Mucosa of rectum (tissue), 2 donors: ENCODE results near the gene REC8.
"Not testable (repeated sequence)": the region's sequence is repeated elsewhere in the genome, so short reads cannot be mapped to it uniquely, and the experiment has no call there.

Experiments used
- H3K27ac ChIP-seq, 2 donors: one replicate each; pipeline ENCODE4 v1.7.0; 2013; ENCODE audit warnings: inconsistent platforms in 2 of 2, low read depth in 2 of 2, low read length in 2 of 2
- H3K27me3 ChIP-seq, 2 donors: one replicate each; pipeline ENCODE4 v1.7.0; 2013; ENCODE audit warnings: low read length in 2 of 2; ENCODE audit not compliant: control insufficient read depth in 2 of 2, insufficient read depth in 2 of 2
- H3K36me3 ChIP-seq, 2 donors: one replicate each; pipeline ENCODE4 v1.7.0; 2013; ENCODE audit warnings: low read length in 2 of 2; ENCODE audit not compliant: control insufficient read depth in 2 of 2, insufficient read depth in 2 of 2
- H3K4me1 ChIP-seq, 2 donors: one replicate each; pipeline ENCODE4 v1.7.0; 2013; ENCODE audit warnings: low read length in 2 of 2, mild to moderate bottlenecking in 1 of 2; ENCODE audit not compliant: control insufficient read depth in 2 of 2, insufficient read depth in 2 of 2
- H3K4me3 ChIP-seq, 2 donors: one replicate each; pipeline ENCODE4 v1.7.0; 2013; ENCODE audit warnings: low read length in 2 of 2
- H3K9ac ChIP-seq, 2 donors: one replicate each; pipeline ENCODE4 v1.7.0; 2013; ENCODE audit warnings: low read length in 2 of 2, low read depth in 1 of 2, mild to moderate bottlenecking in 1 of 2
- H3K9me3 ChIP-seq, 2 donors: one replicate each; pipeline ENCODE4 v1.7.0; 2013; ENCODE audit warnings: low read length in 2 of 2; ENCODE audit not compliant: control insufficient read depth in 2 of 2
- donor health status: healthy.
- donor health status: Normal muscosa, but diverticular disease.

The REC8 gene

DNA sequence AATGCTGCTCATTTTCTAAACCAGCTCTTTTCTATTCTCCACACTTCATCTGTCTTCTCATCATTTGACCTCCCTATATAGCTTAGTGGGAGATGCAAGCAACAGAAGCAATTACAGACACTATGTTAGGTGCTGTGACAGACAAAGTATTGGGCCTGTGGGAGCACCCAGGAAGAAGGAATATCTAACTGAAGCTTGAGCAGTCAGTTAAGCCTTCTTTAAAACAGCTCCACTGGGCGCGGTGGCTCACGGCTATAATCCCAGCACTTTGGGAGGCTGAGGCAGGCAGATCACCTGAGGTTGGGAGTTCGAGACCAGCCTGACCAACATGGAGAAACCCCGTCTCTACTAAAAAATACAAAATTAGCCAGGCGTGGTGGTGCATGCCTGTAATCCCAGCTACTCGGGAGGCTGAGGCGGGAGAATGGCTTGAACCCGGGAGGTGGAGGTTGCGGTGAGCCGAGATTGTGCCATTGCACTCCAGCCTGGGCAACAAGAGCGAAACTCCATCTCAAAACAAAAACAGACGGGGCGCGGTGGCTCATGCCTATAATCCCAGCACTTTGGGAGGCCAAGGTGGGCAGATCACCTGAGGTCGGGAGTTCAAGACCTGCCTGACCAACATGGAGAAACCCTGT is 31.5 kb downstream of the REC8 start:
- not testable (repeated sequence) for H3K4me1 ChIP-seq, H3K27ac ChIP-seq, H3K9ac ChIP-seq, H3K9me3 ChIP-seq, H3K27me3 ChIP-seq, H3K4me3 ChIP-seq
- peaks cover 29 to 40% of the 10 kb centered on the region in 2 donors for H3K36me3 ChIP-seq

DNA sequence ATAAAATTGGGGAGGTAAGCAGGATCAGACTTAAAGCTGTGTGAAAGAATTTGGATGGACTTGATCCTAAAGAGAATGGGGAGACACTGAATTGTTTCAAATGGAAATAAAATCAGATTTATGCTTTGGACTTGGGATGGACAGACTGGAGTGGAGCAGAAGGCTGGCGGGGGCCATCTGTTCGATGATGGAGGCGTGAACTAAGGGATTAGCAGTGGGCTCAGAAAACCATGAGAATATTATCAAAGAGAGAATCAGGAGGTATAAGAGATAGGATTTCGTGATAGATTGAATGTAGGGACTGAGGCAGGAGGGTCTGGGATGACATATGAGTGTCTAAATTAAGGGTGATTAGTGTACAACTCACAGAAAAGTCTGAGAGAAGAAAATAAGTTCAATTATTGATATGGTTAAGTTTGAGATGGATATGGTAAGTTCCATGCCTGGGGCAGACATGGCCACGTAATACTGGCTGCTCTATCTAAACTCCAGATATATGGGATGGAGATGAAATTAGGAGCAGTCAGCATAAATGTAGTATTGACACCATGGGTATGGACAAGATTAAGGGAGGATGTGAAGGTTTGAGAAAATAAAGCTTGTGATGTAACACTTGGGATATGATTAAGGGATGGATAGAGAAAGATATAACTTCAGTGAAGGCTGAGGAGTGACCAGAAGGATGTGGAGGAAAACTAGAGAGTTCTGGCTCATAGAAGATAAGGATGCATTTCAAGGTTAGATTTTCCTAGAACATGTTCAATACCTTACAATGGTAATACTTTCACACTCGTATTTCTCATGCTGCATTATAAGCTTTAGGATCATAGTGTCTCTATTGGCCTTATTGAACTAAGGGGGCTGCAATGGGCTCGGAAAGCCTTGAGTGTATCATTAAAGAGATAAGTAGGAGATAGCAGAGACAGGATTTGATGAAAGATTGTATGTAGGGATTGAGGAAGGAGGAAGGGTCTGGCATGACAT is 32.6 kb downstream of the REC8 start:
- Histone ChIP-seq H3K4me3 (no peak overlapping the region), H3K36me3 (peaks cover 38 to 45% of the 10 kb centered on the region in 2 donors), H3K9ac (no peak overlapping the region), H3K9me3 (no peaks in the 10 kb centered on the region), H3K4me1 (no peaks in the 10 kb centered on the region), H3K27ac (no peak overlapping the region), H3K27me3 (no peaks in the 10 kb centered on the region)

DNA sequence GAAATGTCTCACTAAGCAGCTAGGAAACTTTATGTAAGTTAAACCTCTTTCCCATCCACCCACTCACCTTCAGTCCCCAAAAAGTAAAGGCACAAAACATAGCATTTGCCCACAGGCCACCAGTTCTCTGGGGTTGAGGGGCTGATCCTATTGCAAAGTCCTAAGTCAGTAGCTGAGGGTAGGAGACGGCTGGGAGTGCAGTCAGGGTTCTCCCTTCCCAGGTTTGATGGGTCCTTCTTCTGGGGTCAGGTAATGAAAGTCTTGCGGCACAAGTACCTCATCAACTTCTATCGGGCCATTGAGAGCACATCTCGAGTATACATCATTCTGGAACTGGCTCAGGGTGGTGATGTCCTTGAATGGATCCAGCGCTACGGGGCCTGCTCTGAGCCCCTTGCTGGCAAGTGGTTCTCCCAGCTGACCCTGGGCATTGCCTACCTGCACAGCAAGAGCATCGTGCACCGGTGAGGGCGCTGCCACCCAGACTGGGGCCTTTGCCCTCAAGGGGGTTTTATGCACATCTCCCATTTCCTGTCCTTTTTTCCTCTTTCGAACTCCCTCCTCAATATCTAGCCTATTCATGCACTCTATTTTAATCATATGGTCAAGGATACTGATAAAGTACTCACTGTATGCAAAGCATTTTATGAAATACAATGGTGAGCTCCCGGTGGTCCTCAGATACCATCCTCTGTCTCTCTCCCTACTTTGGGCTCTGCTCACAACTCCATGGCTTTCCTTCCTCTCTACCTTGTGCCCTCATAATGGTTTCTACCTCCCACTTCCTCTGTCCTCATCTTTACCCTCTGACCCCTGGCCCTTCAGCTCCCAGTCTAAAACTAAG is 34.6 kb downstream of the REC8 start:
- no peaks in the 10 kb centered on the region for H3K27me3 ChIP-seq
- H3K9me3 ChIP-seq, result no peaks in the 10 kb centered on the region
- H3K27ac ChIP-seq, result no peak overlapping the region
- no peak overlapping the region for H3K9ac ChIP-seq
- H3K4me1 ChIP-seq, result no peaks in the 10 kb centered on the region
- H3K4me3 ChIP-seq, result no peak overlapping the region
- H3K36me3 ChIP-seq, result peaks cover 55 to 60% of the 10 kb centered on the region in 2 donors

DNA sequence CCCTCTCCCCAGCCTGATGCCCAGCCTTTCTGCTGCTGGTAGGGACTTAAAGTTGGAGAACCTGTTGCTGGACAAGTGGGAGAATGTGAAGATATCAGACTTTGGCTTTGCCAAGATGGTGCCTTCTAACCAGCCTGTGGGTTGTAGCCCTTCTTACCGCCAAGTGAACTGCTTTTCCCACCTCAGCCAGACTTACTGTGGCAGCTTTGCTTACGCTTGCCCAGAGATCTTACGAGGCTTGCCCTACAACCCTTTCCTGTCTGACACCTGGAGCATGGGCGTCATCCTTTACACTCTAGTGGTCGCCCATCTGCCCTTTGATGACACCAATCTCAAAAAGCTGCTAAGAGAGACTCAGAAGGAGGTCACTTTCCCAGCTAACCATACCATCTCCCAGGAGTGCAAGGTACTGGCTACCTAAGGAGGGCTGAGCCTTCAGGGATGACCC is 35.2 kb downstream of the REC8 start:
- Histone ChIP-seq H3K4me3 (no peak overlapping the region), H3K27ac (no peak overlapping the region), H3K9ac (no peak overlapping the region), H3K27me3 (no peaks in the 10 kb centered on the region), H3K9me3 (no peaks in the 10 kb centered on the region), H3K36me3 (peaks cover 56 to 61% of the 10 kb centered on the region in 2 donors), H3K4me1 (no peaks in the 10 kb centered on the region)

DNA sequence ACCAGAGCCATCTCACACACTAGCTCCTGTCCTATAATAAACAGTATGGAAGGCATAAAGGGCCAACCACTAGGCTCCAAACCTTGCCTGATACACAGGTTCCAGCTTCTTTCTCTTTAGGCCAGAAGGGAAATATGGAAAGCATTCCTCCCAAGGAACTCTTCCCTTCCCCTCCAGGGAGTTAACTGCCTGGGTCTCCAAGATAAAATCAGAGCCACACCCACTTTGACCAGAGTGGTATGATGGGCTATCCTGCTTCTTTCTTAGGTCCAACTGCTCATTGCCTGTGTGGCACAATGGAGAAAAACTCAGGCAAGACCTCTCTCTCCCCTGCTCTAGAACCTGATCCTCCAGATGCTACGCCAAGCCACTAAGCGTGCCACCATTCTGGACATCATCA is 35.7 kb downstream of the REC8 start:
- Histone ChIP-seq H3K9me3 (no peaks in the 10 kb centered on the region), H3K36me3 (peaks cover 56 to 61% of the 10 kb centered on the region in 2 donors), H3K27me3 (no peaks in the 10 kb centered on the region), H3K27ac (no peak overlapping the region), H3K4me1 (peaks cover 0 to 3% of the 10 kb centered on the region in 2 donors), H3K4me3 (no peak overlapping the region), H3K9ac (no peak overlapping the region)

DNA sequence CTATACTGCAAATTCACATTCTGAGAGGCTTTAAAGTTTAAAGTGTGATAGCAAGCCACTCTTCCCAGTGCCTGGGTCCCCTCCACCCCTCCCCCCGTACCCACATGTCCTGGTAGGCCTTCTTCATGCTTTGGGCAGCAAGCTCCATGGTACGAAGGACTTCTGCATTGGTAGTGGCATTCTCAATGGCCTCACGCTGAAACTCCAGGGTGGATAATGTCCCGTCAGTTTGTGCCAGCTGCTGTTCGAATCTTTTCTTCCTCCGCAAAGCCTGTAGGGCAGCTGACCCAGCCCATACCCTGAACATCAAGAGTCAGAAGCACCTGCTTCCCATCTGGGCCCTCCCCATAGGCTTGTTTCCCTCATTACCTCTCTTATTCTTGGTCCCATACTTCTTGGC is 39.4 kb downstream of the REC8 start:
- H3K9me3 ChIP-seq, result no peaks in the 10 kb centered on the region
- no peak overlapping the region for H3K27ac ChIP-seq
- H3K4me3 ChIP-seq, result no peak overlapping the region
- peaks cover 45 to 46% of the 10 kb centered on the region in 2 donors for H3K36me3 ChIP-seq
- H3K9ac ChIP-seq, result no peak overlapping the region
- H3K27me3 ChIP-seq, result no peaks in the 10 kb centered on the region
- peaks cover 6 to 12% of the 10 kb centered on the region in 2 donors for H3K4me1 ChIP-seq

DNA sequence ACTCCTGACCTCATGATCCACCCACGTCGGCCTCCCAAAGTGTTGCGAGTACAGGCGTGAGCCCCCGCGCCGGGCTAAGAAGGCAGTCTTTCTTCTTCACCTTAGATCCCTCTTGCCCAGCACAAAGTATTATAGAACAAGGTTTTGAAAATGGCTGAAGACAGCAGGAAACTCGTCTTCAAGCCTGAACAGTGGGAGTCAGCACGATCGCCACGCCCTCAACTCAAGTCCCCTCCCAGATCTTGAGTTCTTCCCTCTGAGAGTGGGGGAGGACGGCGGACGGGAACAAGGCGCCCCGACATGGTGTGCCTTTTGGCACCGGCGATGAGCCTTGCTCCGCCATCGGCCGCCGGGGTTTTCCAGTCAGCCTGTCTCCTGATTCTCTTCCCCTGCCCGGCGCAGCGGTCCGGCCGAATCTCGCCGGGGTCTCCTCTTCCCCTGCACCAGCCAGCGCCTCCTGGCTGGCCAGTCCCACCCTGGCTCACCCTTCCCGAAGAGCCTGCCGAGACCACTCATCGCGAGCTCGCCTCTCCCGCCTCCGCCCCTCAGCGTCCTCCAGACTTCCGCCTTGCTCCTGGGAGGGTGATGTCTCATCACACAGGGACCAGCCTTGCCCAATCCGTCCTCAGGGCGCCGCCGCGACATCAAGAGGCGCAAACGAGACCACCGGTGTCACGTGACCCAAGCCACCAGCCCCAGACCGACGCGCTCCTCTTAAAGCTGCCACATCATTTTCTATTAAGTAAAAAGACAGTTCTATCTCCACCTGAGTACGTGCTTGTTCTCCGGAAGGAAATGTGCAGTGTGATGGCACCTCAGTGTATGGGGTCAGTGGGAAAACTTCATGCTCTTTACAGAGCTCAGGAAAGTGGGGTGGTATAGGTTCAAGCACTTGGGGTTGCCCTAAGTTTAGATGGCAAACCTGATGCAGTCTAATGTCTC is 41.3 kb downstream of the REC8 start, which contains the start of gene CHMP4A:
TSS of gene CHMP4A (minus strand) at position 565 of the 942 bp plus-strand sequence. CDS start at position 516, 49 bp downstream.
- Histone ChIP-seq H3K36me3 (peaks cover 30 to 34% of the 10 kb centered on the region in 2 donors), H3K4me1 (peaks cover 6 to 12% of the 10 kb centered on the region in 2 donors), H3K4me3 (peak within 1 kb of the TSS; percentile 82 to 91), H3K27ac (peak within 1 kb of the TSS; percentile 99), H3K9ac (peak within 1 kb of the TSS; percentile 95 to 98), H3K27me3 (no peaks in the 10 kb centered on the region), H3K9me3 (no peaks in the 10 kb centered on the region)

DNA sequence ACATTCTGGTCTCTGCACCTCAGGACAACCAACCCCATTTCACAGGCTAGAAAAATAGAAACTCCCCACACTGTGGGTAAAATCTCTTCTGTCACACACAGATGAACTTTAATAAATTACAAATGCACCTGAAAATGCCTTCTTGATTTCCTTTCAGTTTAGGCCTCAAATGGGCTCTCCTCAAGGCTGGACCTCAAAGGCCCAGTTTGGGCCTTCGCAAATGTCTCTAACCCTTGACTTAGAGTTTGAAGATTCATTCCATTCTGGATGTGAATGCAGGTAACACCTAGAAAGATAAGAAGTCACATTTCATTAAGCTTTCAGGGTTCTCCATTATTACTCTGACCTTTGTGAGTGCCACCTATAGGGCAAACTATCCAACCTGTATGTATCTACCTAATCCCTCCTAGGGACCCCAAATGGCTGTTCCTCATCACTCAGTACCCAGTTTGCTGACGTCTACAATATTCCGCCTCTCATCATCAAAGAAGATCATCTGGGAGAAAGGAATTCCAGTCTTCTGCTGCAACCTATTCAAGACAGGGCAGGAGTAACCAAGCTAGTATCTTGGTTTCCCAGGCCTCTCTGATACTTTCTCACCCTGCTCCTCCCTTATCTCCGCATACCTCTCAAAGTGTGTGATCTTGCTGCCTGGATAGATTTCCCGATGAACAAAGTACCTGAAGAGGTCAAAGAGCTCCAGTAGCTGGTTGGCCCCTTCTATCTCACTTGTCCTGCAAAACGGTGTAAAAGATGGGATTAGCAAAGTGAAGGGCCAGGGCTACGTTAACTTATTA is 42.2 kb downstream of the REC8 start:
- Histone ChIP-seq H3K27me3 (no peaks in the 10 kb centered on the region), H3K4me3 (peak overlapping the region; percentile 82 to 91), H3K27ac (peak overlapping the region; percentile 99), H3K9me3 (no peaks in the 10 kb centered on the region), H3K4me1 (peaks cover 6 to 12% of the 10 kb centered on the region in 2 donors), H3K36me3 (peaks cover 30% of the 10 kb centered on the region in 2 donors), H3K9ac (peak overlapping the region; percentile 95 to 98)
